HT-29 (cell line): ENCODE data around the gene NOTCH3. TPM values are rescaled to one million over a fixed set of nuclear protein-coding genes. Genes with fewer than 3 reads are reported as not detected.

Experiments used
- DNase-seq: peaks from one replicate; pipeline ENCODE4 v3.0.0-alpha.2; 2015; ENCODE audit warnings: low spot score
- total RNA-seq: library from RNA; depleted of rRNA; stranded (reverse); fragments of >200 nt; shearing (Covaris generic); gene quantifications from 2 replicates; pipeline ENCODE4 v1.2.3, GENCODE V29; 2014

The NOTCH3 gene
- total RNA-seq, 1 experiment from 2014 or later: 0.46 TPM

GRCh38 chr19:15196360-15197005 lies 4.3 kb downstream of the NOTCH3 start:
- DNase-seq: no peak

GRCh38 chr19:15195371-15196334 lies 5.1 kb downstream of the NOTCH3 start:
- peak; percentile 81 for DNase-seq

GRCh38 chr19:15194938-15195337 lies 5.9 kb downstream of the NOTCH3 start:
- no peak for DNase-seq

- DNase-seq: no peak
These were observed 8.8 kb downstream of the NOTCH3 start for GRCh38 chr19:15191982-15192381.

GRCh38 chr19:15191514-15191913 lies 9.3 kb downstream of the NOTCH3 start:
- DNase-seq: no peak

GRCh38 chr19:15188851-15189250 lies 11.9 kb downstream of the NOTCH3 start:
- no peak for DNase-seq

- no peak for DNase-seq
These were observed 13.5 kb downstream of the NOTCH3 start for GRCh38 chr19:15187026-15188007.

- no peak for DNase-seq
These were observed 15.6 kb downstream of the NOTCH3 start for GRCh38 chr19:15185188-15185587.

- DNase-seq: no peak
These were observed 16.0 kb downstream of the NOTCH3 start for GRCh38 chr19:15184776-15185175.

- DNase-seq: peak; percentile 51
These were observed 19.4 kb downstream of the NOTCH3 start for GRCh38 chr19:15181394-15181793.

GRCh38 chr19:15180451-15181390 lies 20.1 kb downstream of the NOTCH3 start:
- peak; percentile 77 for DNase-seq

GRCh38 chr19:15178629-15179308 lies 22.0 kb downstream of the NOTCH3 start:
- no peak for DNase-seq

- DNase-seq: peak; percentile 78
These were observed 23.3 kb downstream of the NOTCH3 start for GRCh38 chr19:15177269-15178116.

- no peak for DNase-seq
These were observed 25.2 kb downstream of the NOTCH3 start for GRCh38 chr19:15175609-15176008.

- DNase-seq: no peak
These were observed 26.9 kb downstream of the NOTCH3 start for GRCh38 chr19:15173746-15174404.

- DNase-seq: no peak
These were observed 30.4 kb downstream of the NOTCH3 start for GRCh38 chr19:15170345-15170744.

GRCh38 chr19:15169541-15170285 lies 31.1 kb downstream of the NOTCH3 start:
- no peak for DNase-seq

GRCh38 chr19:15166700-15167099 lies 34.1 kb downstream of the NOTCH3 start:
- DNase-seq: no peak
